Dedifferentiated amniotic fluid mesenchymal stem cell (primary cell): ENCODE data around the gene NUP205.

ENCODE experiments used
- DNase-seq: peaks from one replicate; pipeline ENCODE4 v3.0.0-alpha.2; 2016; ENCODE audit errors: extremely low spot score

The NUP205 gene

GRCh38 chr7:135538376-135538775 is 19.3 kb upstream of the NUP205 start:
- DNase-seq, result no peak

GRCh38 chr7:135539629-135540028 is 18.1 kb upstream of the NUP205 start:
- DNase-seq, result no peak

DNA sequence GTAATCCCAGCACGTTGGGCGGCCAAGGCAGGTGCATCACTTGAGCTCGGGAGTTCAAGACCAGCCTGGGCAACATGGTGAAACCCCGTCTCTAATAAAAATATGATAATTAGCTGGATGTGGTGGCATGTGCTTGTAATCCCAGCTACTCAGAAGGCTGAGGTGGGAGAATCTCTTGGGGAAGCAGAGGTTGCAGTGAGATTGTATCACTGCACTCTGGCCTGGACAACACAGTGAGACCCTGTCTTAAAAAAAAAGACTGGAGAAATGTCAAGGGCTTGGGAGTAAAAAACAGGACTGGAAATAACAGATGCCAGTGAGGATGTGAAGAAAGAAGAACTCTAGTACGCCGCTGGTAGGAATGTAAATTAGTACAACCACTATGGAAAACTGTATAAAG is 16.7 kb upstream of the NUP205 start:
- no peak for DNase-seq

GRCh38 chr7:135550196-135550595 is 7.5 kb upstream of the NUP205 start:
- no peak for DNase-seq

GRCh38 chr7:135552148-135552547 is 5.6 kb upstream of the NUP205 start:
- DNase-seq, result no peak

- no peak for DNase-seq
Measured at GRCh38 chr7:135553346-135553745, 4.4 kb upstream of the NUP205 start.

DNA sequence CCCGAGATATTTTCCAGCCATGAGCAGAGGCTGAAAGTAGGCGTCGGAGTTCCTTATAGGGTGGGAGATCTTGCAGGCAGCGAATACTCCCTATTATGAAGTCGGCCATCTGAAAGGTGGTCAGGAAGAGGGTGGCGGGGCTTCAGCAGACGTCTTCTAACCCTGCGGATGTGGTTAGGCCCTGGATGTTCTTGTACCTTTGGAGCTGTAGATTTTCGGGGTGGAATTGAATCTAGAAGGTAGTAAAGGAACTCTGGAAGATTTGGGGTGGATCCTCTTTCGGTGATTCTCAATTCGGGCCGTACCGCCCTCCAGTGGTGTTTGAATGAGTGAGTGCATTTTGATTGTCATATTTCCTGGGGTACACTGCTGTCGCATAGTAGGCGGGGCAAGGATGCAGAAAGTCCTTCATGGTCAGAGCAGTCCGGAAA is 635 bp downstream of the NUP205 start:
- peak; percentile 66 for DNase-seq

DNA sequence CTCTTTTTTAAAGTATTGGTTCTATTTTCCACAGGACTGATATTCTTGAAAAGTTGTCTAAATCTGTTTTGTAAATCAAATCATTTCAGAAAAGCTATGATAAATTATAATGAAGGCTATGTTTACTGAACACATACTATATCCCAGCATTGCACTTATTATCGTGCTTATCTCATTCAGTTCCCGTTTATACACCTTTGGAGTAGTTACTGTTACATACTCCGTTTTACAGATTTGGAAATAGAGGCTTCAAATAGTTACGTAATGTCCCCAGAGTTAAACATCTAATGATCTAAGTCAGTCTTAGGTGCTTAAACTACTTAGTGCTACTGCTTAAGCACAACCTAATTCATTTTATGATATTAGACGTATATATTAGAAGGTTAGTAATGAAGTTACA is 1.2 kb downstream of the NUP205 start:
- DNase-seq, result no peak

GRCh38 chr7:135560631-135561030 is 2.9 kb downstream of the NUP205 start:
- DNase-seq, result no peak

- no peak for DNase-seq
Measured at GRCh38 chr7:135562720-135563119, 5.0 kb downstream of the NUP205 start.

- no peak for DNase-seq
Measured at GRCh38 chr7:135571834-135572233, 14.1 kb downstream of the NUP205 start.

DNA sequence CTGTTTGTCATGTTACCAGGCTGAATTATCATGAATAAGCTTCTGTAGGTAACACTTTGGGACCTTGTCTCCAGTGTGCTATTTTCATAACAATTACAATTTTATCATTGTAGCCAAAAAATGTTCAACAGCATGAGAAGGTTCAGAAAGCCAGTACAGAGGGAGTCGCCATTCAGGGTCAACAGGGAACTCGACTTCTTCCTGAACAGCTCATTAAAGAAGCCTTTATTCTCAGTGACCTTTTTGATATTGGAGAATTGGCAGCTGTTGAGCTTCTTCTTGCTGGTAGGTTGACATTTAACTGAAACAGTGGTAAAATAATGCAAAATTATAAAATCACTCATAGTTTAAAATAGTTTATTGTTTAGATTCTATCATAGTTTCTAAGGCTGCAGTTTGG is 15.8 kb downstream of the NUP205 start:
- no peak for DNase-seq

GRCh38 chr7:135575296-135575695 is 17.6 kb downstream of the NUP205 start:
- no peak for DNase-seq

- DNase-seq, result no peak
Measured at GRCh38 chr7:135578569-135578968, 20.9 kb downstream of the NUP205 start.

DNA sequence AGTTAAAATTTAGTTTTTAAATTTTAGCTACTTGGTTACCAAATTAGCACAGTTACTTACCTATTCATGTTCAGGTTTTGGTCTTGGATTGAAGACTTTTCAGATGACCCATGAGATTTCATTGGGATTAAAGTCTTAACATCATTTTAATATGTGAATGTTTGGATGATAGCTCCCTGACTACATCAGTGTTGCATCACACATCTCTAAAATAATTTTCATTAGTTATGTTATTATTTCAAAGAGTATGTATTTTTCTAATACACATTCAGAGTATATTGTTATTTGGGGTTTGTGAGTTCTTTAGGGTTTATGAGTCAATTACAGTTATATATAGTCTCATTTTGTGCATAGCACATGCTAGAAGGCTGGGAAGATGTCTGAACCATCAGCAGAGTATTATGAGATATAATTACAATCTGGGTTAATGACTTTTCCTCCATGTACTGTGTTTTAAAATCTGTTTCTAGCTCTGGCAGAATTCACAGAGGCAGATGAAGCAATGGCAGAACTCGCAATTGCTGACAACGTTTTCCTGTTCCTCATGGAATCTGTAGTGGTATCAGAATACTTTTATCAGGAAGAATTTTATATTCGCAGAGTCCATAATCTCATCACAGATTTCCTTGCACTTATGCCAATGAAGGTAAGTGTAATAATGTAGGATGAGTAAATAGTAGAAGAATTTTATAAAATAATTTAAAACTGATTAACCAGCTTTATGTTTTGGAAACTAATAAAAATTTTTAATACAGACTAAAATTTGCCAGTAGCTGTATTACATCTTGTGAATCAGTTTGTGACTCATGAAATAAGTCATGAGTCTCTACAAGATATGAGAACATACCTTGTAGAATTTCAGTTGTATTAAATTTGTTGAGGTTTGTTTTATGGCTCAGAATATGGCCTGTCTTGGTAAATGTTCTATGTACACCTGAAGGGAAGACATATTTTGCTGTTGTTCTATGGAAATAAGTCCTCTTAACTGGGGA is 26.9 kb downstream of the NUP205 start:
- no peak for DNase-seq

- DNase-seq, result no peak
Measured at GRCh38 chr7:135597181-135597925, 39.6 kb downstream of the NUP205 start.

GRCh38 chr7:135597926-135598305 is 40.2 kb downstream of the NUP205 start:
- DNase-seq, result no peak

DNA sequence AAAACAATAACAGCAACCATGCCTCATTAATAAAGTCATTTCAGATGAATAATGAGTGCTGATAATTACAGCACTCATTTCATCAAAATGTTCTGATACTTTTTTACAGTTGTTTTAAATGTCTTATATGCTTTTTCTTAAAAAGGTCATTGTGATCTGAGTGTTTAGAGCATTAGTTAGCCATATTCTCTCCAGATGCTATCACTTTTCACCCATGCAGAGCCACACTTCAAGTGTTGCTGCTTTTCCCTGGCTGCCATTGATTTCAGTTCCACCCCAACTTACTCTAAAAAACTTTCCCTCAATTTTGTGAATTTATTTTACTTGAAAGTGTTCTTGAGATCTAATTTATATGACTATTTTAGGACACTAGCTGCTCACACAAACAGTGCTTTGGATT is 41.8 kb downstream of the NUP205 start:
- DNase-seq, result no peak

DNA sequence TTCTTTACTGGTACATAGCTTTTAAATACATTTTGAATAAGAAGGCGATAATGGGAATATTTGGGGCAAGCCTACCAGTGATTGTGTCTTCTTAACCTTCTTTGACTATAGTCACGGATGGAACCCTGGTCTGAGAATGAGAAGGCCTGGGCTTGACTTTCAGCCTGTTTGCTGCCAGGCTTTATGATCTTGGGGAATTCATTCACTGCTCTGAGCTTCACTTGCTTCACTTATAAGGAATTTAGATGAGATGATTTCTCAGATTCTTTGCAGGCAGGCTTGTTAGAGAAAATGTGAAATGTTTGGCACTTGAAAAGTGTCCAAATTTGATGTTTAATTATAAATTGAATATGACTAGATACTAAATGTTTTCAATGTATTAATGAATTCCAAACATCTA is 42.5 kb downstream of the NUP205 start:
- peak; percentile 24 for DNase-seq

DNA sequence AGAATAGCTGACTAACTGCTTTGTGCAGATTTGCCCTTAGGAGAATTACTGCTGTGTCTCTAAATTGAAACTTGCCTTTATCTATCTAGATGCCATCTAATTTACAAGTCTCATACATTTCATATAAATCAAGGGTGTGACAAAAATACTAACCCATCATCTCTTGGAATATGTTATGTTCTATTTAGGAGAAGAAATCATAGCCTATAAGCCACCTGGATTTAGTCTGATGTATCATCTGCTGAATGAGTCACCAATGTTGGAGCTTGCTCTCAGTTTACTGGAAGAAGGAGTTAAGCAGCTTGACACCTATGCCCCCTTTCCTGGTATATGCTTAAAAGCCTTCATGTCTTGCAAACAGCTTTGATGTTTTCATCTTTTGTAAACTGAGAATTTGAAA is 43.5 kb downstream of the NUP205 start:
- no peak for DNase-seq

DNA sequence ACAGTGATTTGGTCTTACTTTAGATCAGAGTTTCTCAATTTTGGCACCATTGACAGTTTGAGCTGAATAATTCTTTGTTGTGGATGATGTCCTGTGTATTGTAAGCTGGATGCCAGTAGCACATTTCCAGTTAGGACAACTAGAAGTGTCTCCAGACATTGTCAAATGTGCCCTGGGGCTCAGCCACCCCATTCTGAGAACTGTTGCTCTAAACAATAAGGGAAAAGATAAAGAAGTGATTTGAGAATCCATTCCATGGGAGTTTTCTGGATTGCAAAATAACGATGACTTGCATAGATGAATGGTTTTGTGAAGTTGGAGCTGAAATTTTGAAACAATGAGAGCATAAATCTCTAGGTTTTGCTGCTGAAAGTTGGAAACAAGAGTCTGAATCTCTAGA is 44.6 kb downstream of the NUP205 start:
- no peak for DNase-seq

DNA sequence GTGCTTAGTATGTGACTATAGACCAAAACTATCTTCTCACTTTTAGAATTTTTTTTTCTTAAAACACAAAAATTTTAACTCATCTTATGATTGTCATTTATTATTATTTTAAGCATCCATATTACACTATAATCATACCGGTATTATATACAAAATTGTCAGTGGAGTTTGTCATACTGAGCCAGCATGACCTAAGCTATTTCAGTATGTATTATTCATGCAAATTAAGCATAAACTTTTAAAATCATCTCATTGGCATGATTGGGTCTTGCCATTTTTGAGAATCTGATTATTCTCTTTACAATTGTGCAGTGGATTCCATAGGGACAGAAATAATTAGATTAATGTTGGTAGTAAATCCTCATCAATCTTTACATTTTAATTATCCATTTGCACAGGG is 58.4 kb downstream of the NUP205 start:
- DNase-seq, result no peak

DNA sequence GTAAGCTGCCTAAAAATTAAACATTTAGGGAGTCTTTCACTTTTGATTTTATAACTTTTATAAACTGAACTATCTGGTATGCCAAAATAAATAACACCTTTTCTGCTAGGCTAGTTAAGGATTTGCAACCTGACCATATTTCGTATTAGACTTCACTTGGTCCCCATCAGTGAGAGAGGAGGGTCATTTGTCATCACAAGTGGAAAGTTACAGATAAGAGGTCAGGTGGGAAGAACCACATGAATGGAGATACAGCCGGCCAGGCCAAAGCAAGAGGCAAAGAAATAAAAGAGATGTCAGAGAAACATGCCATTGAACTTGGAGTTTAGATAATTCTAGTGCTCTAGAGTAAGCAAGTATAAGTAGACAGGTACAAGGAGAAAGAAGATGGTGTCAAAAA is 60.1 kb downstream of the NUP205 start:
- no peak for DNase-seq
